ENCODE measurements around the gene LRRC43. TPM values are rescaled to one million over a fixed set of nuclear protein-coding genes. Genes with fewer than 3 reads are reported as not detected.

The LRRC43 gene
- polyA plus RNA-seq, 2 of the 4 experiments (the other 2 are of a cell fraction): 0.09 to 0.14 TPM

GRCh38 chr12:122200541-122201175 is 17.7 kb downstream of the LRRC43 start:
- POLR2A ChIA-PET: no interaction called here
- TF ChIP-seq FOSL2 (IDR thresholded peaks at IDR 0.05) (no peak), FOSL2 (CRISPR knock-in tag; IDR thresholded peaks at IDR 0.05) (no peak), JUN (IDR thresholded peaks at IDR 0.05) (no peak), CEBPB (IDR thresholded peaks at IDR 0.05) (no peak), RCOR1 (IDR thresholded peaks at IDR 0.05; ENCODE audit: low read depth, low read length) (no peak), FOXS1 (CRISPR knock-in tag; IDR thresholded peaks at IDR 0.05) (no peak), TP53 (CRISPR knock-in tag; IDR thresholded peaks at IDR 0.05) (no peak), PBX3 (IDR thresholded peaks at IDR 0.05) (no peak), BHLHE40 (IDR thresholded peaks at IDR 0.05; ENCODE audit: low read depth, low read length) (no peak), EP300 (IDR thresholded peaks at IDR 0.05) (no peak), CBX8 (IDR thresholded peaks at IDR 0.05) (no peak), ZSCAN20 (CRISPR knock-in tag; IDR thresholded peaks at IDR 0.05) (no peak), RARB (CRISPR knock-in tag; IDR thresholded peaks at IDR 0.05) (no peak), MAZ (IDR thresholded peaks at IDR 0.05; ENCODE audit: borderline replicate concordance, low read depth, low read length) (no peak), ESRRA (IDR thresholded peaks at IDR 0.05; ENCODE audit: borderline replicate concordance, low read length) (no peak), BCL3 (IDR thresholded peaks at IDR 0.05) (no peak), RAD21 (conservative IDR thresholded peaks at IDR 0.05 in 1 of 2, IDR thresholded peaks at IDR 0.05 in 1 of 2) (no peak)
- Histone ChIP-seq H3K4me3 (no peak overlapping the region), H3K4me2 (no peak overlapping the region), H3K4me1 (peaks cover 5% of the 10 kb centered on the region; the same call in 1 of the 3 replicates), H3K9me3 (no peaks in the 10 kb centered on the region), H3K27ac (no peak overlapping the region)
- CTCF ChIA-PET: interaction anchor here (0.5 to 2.2 kb wide), 3 partner anchors 9 to 69 kb away, joined by 3 to 12 read pairs (median 5); no protein-coding TSS in a partner anchor
- FAIRE-seq (no peak), ATAC-seq (peak in 1 of 2 experiments; percentile 11; a peak in 1 of 6 replicates), DNase-seq (ENCODE audit: low read depth in 1 of 2, low spot score in 1 of 2) (no peak)
- 84% methylated on average over 22 of the region's 24 CpGs for WGBS (ENCODE audit: missing lambda C conversion rate)

DNA sequence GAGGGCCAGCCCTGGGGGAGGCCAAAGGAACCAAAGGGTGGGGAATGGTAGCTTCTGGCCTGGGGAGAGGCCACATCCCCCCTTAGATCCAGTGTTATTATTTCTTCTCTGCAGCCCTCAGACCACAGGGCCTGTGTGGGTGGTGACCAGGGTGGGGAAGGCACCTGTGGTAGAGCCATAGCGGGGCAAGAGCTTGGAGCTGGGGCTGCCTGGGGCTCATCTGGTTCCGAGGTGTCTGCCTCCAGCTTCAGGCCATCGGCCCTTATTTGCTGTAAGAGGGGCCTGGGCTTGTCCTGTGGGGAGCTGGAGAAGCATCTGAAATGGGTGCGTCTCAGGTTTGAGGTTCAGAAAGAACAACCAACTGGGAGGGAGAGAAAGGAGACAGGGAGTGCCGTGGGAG is 18.5 kb downstream of the LRRC43 start:
- H3K27ac ChIP-seq: no peak overlapping the region
- POLR2A ChIA-PET: no interaction called here
- H3K4me3 ChIP-seq: no peak overlapping the region
- H3K9me3 ChIP-seq: no peaks in the 10 kb centered on the region
- ATAC-seq: no peak
- WGBS (ENCODE audit: missing lambda C conversion rate): 90% methylated on average over 5 of the region's 5 CpGs
- no peak for TF ChIP-seq REST (IDR thresholded peaks at IDR 0.05)
- TF ChIP-seq, protein P1, sequence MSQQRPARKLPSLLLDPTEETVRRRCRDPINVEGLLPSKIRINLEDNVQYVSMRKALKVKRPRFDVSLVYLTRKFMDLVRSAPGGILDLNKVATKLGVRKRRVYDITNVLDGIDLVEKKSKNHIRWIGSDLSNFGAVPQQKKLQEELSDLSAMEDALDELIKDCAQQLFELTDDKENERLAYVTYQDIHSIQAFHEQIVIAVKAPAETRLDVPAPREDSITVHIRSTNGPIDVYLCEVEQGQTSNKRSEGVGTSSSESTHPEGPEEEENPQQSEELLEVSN (IDR thresholded peaks at IDR 0.05; ENCODE audit: borderline replicate concordance, low read depth): no peak
- TF ChIP-seq EHF (CRISPR knock-in tag; IDR thresholded peaks at IDR 0.05): no peak
- no peak for TF ChIP-seq ZFP36 (IDR thresholded peaks at IDR 0.05; ENCODE audit: borderline replicate concordance, partially characterized antibody)
- TF ChIP-seq POLR2AphosphoS2 (conservative IDR thresholded peaks at IDR 0.05; ENCODE audit: low read length): no peak
- no peak for TF ChIP-seq KDM1A (IDR thresholded peaks at IDR 0.05; ENCODE audit: low read depth)
- no peak for TF ChIP-seq JUNB (IDR thresholded peaks at IDR 0.05)
- no peak for TF ChIP-seq MAX (IDR thresholded peaks at IDR 0.05)
- TF ChIP-seq ZNF302 (CRISPR knock-in tag; IDR thresholded peaks at IDR 0.05): no peak
- no peak for TF ChIP-seq RCOR1 (IDR thresholded peaks at IDR 0.05; ENCODE audit: low read depth, low read length)
- no peak for TF ChIP-seq HDAC2 (IDR thresholded peaks at IDR 0.05)
- no peak for TF ChIP-seq ZSCAN20 (CRISPR knock-in tag; IDR thresholded peaks at IDR 0.05)
- no peak for TF ChIP-seq POLR2A (IDR thresholded peaks at IDR 0.05; ENCODE audit: low read length)
- no peak for TF ChIP-seq ELK1 (IDR thresholded peaks at IDR 0.05; ENCODE audit: low read depth, low read length)
- no peak for TF ChIP-seq ESRRA (IDR thresholded peaks at IDR 0.05; ENCODE audit: borderline replicate concordance, low read length)
- TF ChIP-seq KDM5A (IDR thresholded peaks at IDR 0.05): no peak
- TF ChIP-seq MAZ (IDR thresholded peaks at IDR 0.05; ENCODE audit: borderline replicate concordance, low read depth, low read length): no peak
- no peak for TF ChIP-seq HES2 (IDR thresholded peaks at IDR 0.05)
- TF ChIP-seq RAD21 (conservative IDR thresholded peaks at IDR 0.05 in 1 of 2, IDR thresholded peaks at IDR 0.05 in 1 of 2): no peak
- TF ChIP-seq FOXS1 (CRISPR knock-in tag; IDR thresholded peaks at IDR 0.05): no peak
- H3K4me1 ChIP-seq: peaks cover 5% of the 10 kb centered on the region; the same call in 1 of the 3 replicates
- no peak for DNase-seq (ENCODE audit: low read depth in 1 of 2, low spot score in 1 of 2)
- CTCF ChIA-PET: interaction anchor here (1.8 to 2.2 kb wide), 2 partner anchors 10 kb away, joined by 5 to 12 read pairs; no protein-coding TSS in a partner anchor
- no peak for FAIRE-seq
- H3K4me2 ChIP-seq: no peak overlapping the region
